ENCODE measurements around the gene CMSS1.

CMSS1 gene

GRCh38 chr3:99852851-99853250, 35.2 kb downstream of the CMSS1 start:
- no peak for DNase-seq (ENCODE audit: low read depth in 2 of 2)

- DNase-seq (ENCODE audit: low read depth in 2 of 2), result no peak
These were observed 37.2 kb downstream of the CMSS1 start for GRCh38 chr3:99854756-99855298.

- no peak for DNase-seq (ENCODE audit: low read depth in 2 of 2)
These were observed 38.2 kb downstream of the CMSS1 start for GRCh38 chr3:99855900-99856299.

- DNase-seq (ENCODE audit: low read depth in 2 of 2), result no peak
These were observed 39.0 kb downstream of the CMSS1 start for GRCh38 chr3:99856437-99857220.

- no peak for DNase-seq (ENCODE audit: low read depth in 2 of 2)
These were observed 39.6 kb downstream of the CMSS1 start for GRCh38 chr3:99857278-99857677.

GRCh38 chr3:99858469-99858868, 40.8 kb downstream of the CMSS1 start:
- peak in 1 of 2 experiments; percentile 42 for DNase-seq (ENCODE audit: low read depth in 2 of 2)

GRCh38 chr3:99859825-99860224, 42.2 kb downstream of the CMSS1 start:
- peak; percentile 96 to 97 for DNase-seq (ENCODE audit: low read depth in 2 of 2)

GRCh38 chr3:99861216-99861615, 43.6 kb downstream of the CMSS1 start:
- DNase-seq (ENCODE audit: low read depth in 2 of 2), result no peak

GRCh38 chr3:99862208-99862607, 44.5 kb downstream of the CMSS1 start:
- DNase-seq (ENCODE audit: low read depth in 2 of 2), result peak in 1 of 2 experiments; percentile 45

- no peak for DNase-seq (ENCODE audit: low read depth in 2 of 2)
These were observed 45.3 kb downstream of the CMSS1 start for GRCh38 chr3:99863002-99863401.

GRCh38 chr3:99863588-99863987, 45.9 kb downstream of the CMSS1 start:
- DNase-seq (ENCODE audit: low read depth in 2 of 2), result no peak

- DNase-seq (ENCODE audit: low read depth in 2 of 2), result no peak
These were observed 46.6 kb downstream of the CMSS1 start for GRCh38 chr3:99864289-99864688.

- no peak for DNase-seq (ENCODE audit: low read depth in 2 of 2)
These were observed 47.7 kb downstream of the CMSS1 start for GRCh38 chr3:99865321-99865720.

GRCh38 chr3:99866261-99866761, 48.6 kb downstream of the CMSS1 start:
- DNase-seq (ENCODE audit: low read depth in 2 of 2), result peak in 1 of 2 experiments; percentile 42

GRCh38 chr3:99867594-99868310, 50.1 kb downstream of the CMSS1 start:
- no peak for DNase-seq (ENCODE audit: low read depth in 2 of 2)

- no peak for DNase-seq (ENCODE audit: low read depth in 2 of 2)
These were observed 50.6 kb downstream of the CMSS1 start for GRCh38 chr3:99868311-99868646.

- no peak for DNase-seq (ENCODE audit: low read depth in 2 of 2)
These were observed 52.0 kb downstream of the CMSS1 start for GRCh38 chr3:99869621-99870020.

GRCh38 chr3:99870712-99871111, 53.0 kb downstream of the CMSS1 start:
- DNase-seq (ENCODE audit: low read depth in 2 of 2), result no peak

- no peak for DNase-seq (ENCODE audit: low read depth in 2 of 2)
These were observed 53.8 kb downstream of the CMSS1 start for GRCh38 chr3:99871231-99872045.

GRCh38 chr3:99872923-99873254, 55.2 kb downstream of the CMSS1 start:
- DNase-seq (ENCODE audit: low read depth in 2 of 2), result no peak

GRCh38 chr3:99873269-99874102, 55.8 kb downstream of the CMSS1 start:
- DNase-seq (ENCODE audit: low read depth in 2 of 2), result no peak
